Ishikawa (cell line): Measurements from ENCODE around the gene STK11IP.

Experiments used
- CREB1 ChIP-seq: IDR thresholded peaks from 2 replicates; pipeline ENCODE4 v1.6.1; 2012; ENCODE audit warnings: low read depth
- EGR1 ChIP-seq: IDR thresholded peaks from 2 replicates; pipeline ENCODE4 v1.6.1; 2012
- EP300 ChIP-seq: IDR thresholded peaks from 2 replicates; pipeline ENCODE4 v1.6.1; 2012; ENCODE audit warnings: borderline replicate concordance
- FOXM1 ChIP-seq: IDR thresholded peaks from 2 replicates; pipeline ENCODE4 v1.6.1; 2012; ENCODE audit warnings: low read depth, borderline replicate concordance
- RAD21 ChIP-seq: IDR thresholded peaks from 2 replicates; pipeline ENCODE4 v1.6.1; 2012; ENCODE audit warnings: low read depth
- REST ChIP-seq: IDR thresholded peaks from 2 replicates; pipeline ENCODE4 v1.6.1; 2012; ENCODE audit warnings: low read depth, mild to moderate bottlenecking
- TAF1 ChIP-seq: IDR thresholded peaks from 2 replicates; pipeline ENCODE4 v1.6.1; 2012; ENCODE audit warnings: low read depth, mild to moderate bottlenecking
- TEAD4 ChIP-seq: IDR thresholded peaks from 2 replicates; pipeline ENCODE4 v1.6.1; 2012
- USF1 ChIP-seq: IDR thresholded peaks from 2 replicates; pipeline ENCODE4 v1.6.1; 2012

GRCh38 chr2:219595256-219595655 lies 2.4 kb upstream of the STK11IP start:
- TF ChIP-seq TEAD4 (no peak), EGR1 (no peak), REST (no peak), FOXM1 (no peak), EP300 (no peak), RAD21 (no peak), CREB1 (no peak), TAF1 (no peak), USF1 (no peak)
